GM13976 (cell line): ENCODE data around the gene TRH.
"Not testable (repeated sequence)": the region's sequence is repeated elsewhere in the genome, so short reads cannot be mapped to it uniquely, and the experiment has no call there.

Experiments used
- DNase-seq: peaks from one replicate; pipeline ENCODE4 v3.0.0; 2012; ENCODE audit warnings: low spot score
- CTCF ChIP-seq: IDR thresholded peaks from 2 replicates; pipeline ENCODE4 v1.5.1; 2012; ENCODE audit warnings: borderline replicate concordance, mild to moderate bottlenecking; ENCODE audit not compliant: insufficient read depth; ENCODE audit errors: extremely low read depth, missing control alignments, control extremely low read depth
- in situ Hi-C: fragments of 300-500 bp; cut with MboI; formaldehyde crosslinking; loops from one replicate; pipeline ENCODE4 v1.12.0; 2022; ENCODE audit warnings: low sequenced_read_pairs, mixed read lengths, inconsistent platforms; ENCODE audit not compliant: unreplicated experiment

Gene TRH

DNA sequence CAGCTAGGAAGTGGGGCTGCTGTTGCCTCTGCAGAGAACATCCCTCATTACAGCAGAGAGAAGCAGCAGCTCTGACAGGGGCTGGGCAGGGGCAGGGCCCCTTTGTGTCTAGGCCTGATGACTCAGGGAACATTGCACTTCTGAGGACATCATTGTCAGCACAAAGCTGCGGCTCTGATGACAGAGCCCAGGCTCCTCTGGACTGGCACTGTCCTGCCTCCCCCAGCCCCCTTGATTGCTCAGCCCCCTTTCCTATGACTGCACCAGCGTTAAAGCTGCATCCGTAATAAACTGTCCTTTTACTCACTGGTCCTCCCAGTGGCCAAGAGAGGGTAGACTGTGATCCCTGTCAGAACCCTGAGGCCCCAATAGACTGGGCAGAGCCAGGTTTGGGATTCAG, 18.3 kb downstream of the TRH start:
- DNase-seq = no peak
- in situ Hi-C loops = no loop called here
- TF ChIP-seq CTCF = no peak

DNA sequence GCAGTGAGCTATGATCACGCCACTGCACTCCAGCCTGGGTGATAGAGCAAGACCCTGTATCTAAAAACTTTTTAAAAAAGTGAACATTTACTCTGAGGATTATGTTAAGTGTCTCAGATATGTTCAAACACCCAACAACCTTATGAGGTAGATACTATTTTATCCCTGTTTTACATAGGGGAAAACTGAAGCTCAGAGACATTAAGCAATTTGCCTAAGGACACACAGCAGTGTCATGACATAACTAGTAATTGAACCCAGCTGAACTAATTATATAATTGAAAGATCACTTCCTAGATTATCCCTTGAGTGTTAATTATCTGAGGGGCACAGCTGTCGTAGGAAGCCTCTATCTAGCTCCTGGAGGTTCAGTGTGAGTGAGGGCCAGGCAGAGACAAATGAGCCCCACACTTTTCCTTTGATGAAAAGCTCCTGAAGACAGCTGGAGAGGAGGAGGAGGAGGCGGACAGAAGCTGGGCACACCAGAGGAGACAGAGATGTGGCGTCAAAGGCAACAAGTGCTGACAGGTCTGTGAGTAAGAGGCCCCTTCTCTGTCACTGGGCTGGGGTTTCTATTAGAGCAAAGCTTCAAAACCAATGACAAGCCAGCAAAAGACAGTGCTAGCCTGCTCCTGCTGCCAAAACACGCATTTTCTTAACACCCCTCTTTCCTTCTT, 20.5 kb downstream of the TRH start:
- DNase-seq = no peak
- TF ChIP-seq CTCF = no peak
- in situ Hi-C loops = no loop called here

- in situ Hi-C loops = no loop called here
- DNase-seq = no peak
- TF ChIP-seq CTCF = no peak
These were observed 21.6 kb downstream of the TRH start for GRCh38 chr3:129996073-129996472.

DNA sequence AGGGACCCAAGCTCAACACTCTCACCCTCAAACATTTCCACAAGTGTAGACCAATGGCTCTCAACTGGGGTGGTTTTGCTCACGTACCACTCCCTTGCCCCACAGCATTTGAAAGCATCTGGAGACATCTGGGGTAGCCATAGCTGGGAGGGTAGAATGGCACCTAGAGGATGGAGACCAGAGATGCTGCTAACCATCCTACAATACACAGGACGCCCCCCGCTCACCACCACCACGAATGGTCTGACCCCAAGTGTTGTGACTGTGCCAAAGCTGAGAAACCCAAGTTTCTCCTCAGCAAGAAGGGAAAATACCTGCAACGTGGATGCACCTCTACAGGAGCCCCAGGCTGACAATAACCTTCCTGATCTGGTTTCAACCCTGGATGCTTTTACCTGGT, 24.7 kb downstream of the TRH start:
- DNase-seq, in situ Hi-C loops: not testable (repeated sequence)

DNA sequence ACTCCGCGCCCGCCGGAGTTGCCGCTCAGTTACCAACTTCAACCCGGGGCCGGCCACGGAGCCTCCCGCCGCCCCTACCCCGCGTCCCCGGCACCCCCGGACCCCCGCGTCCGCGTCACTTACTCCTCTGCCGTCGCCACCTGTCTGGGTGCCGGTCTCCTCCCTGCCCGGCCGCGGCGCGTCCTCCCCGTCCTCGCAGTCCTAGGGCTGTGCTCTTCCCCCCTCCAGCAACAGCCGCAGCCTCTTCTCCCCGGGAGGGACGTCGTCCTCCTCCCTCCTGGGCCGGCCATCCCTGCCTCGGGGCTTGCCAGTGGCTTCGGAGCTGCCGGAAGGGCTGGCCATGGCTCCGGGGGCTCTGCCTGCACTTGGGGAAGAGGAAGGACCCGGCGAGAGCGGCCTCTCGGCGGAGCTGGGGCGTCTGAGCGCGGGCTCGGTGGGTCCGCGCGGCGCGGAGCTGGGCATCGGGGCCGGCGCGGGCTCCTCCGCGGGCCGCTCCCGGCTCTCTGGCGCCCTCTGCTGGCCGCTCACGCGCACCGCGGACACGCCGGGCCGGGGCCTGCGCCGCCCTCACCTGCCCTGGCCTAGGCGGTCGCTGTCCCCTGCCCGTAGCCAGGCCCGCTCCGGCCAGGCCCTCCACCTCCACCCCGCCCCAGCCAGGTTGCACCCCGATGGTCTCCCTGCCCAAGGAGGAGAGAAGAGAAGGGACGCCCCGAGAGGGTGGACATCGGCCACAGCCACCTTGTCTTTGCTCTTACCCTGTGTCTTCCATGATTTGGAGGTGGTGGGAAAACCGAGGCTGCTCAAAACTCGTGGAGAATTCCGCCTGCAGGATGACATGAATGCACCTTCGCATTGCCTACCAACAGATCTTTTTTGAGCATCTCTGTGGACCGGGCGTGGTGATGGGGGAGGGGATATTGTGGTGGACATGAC, 28.4 kb downstream of the TRH start:
- DNase-seq = peak; percentile 84
- TF ChIP-seq CTCF = peak; percentile 97
- in situ Hi-C loops = not testable (repeated sequence)

- in situ Hi-C loops = no loop called here
- DNase-seq = no peak
- no peak for TF ChIP-seq CTCF
These were observed 36.0 kb downstream of the TRH start for GRCh38 chr3:130010556-130010955.

- in situ Hi-C loops, DNase-seq: not testable (repeated sequence)
These were observed 37.6 kb downstream of the TRH start for GRCh38 chr3:130012108-130012507.

GRCh38 chr3:130013246-130013645, 38.7 kb downstream of the TRH start:
- DNase-seq, in situ Hi-C loops: not testable (repeated sequence)
